GM19324 (cell line): Measurements from ENCODE around the gene TPPP2.

ENCODE experiments used
- ATAC-seq: cut with Tn5 transposase; IDR thresholded peaks from one replicate; pipeline ENCODE4 v1.9.1; 2021; ENCODE audit warnings: mild to moderate bottlenecking, moderate library complexity; ENCODE audit not compliant: unreplicated experiment, low FRiP score

The TPPP2 gene

DNA sequence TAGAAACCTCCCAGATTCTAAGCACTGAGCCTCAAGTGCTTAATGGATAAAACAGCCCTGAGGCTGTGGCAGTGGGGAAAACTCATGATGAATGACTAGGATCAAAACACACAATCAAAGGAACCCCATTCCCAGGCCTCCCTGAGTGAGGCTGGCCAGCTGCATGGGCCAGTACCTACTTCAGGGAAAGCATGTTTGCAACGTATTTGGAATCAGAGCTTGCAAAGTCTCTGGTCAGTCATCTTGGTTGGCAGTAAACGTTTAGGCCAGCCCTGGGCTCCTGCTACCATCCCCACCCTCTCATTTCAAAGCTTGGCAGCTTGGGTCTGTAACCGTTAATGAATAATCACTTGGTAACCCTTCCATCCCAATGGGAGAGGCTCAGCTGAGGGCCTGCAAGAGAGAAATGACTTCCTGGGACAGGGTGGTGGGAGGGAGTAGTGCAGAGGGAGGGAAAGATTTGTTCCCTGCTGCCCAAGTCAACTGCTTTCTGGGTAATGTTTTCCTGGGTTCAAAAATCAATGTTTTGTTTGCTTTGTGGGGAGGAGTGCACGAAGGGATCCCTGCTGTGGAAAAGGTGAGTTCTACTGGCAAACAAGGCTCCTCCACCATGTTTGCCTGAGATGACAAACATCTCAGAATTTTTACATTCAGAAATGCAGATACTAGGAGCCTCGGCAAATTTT lies 25.6 kb downstream of the TPPP2 start:
- no peak for ATAC-seq

DNA sequence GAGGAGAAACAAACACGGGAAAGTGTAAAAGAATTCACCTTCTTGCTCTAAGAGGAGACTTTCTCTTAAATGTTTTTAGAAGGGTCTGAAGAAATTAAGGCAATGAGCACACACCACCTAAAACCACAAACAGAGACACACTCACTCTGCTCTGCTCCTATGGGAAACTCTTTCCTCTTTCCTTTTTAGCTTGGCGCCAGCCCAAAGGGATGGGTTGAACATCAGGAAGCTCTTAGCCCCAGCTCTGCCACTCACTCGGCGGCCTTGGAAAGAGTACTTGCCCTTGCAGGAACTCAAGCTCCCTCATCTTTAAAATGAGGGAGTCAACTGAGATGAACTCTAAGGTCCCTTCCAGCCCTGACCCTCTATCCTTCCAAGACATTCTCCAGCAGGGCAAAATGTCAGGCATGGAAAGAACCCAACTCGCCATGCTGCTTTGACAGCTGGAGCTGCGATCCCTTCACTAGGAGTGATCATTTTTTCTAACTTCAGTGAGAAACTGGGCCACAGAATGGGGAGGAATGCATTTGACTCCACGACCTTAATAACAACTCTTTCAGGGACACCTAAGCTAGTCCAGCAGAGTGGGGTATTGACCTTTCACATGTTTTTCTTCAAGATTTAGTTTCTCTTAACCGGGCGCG lies 26.6 kb downstream of the TPPP2 start:
- ATAC-seq: no peak

DNA sequence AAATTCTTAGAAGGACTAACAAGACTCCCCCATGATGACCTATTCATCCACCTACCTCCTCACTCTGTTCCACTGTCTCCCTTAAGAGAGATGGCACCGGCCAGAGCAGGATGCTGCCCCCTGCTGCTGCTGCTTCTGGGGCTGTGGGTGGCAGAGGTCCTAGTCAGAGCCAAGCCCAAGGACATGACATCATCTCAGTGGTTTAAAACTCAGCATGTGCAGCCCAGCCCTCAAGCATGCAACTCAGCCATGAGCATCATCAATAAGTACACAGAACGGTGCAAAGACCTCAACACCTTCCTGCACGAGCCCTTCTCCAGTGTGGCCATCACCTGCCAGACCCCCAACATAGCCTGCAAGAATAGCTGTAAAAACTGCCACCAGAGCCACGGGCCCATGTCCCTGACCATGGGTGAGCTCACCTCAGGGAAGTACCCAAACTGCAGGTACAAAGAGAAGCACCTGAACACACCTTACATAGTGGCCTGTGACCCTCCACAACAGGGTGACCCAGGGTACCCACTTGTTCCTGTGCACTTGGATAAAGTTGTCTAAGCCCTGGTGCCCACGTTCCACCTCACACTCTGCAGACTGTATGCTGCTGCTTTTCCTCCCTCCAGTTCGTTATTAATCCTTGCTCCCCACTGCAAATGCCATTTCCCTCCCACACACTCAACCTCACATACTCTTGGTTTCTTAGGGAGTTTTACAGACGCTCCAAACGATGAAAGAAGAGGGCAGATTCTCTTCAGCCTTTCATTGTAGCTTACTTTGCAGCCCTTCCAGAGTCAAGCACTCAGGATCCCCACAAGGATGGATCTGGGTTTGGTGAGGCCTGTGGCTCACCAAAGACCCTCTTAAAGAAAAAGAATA lies 28.0 kb downstream of the TPPP2 start, which contains the start of gene RNASE8:
Gene RNASE8 (plus strand): TSS at position 20 of the 873 bp plus-strand sequence. CDS start 71 bp downstream, at position 91.
- ATAC-seq: no peak

DNA sequence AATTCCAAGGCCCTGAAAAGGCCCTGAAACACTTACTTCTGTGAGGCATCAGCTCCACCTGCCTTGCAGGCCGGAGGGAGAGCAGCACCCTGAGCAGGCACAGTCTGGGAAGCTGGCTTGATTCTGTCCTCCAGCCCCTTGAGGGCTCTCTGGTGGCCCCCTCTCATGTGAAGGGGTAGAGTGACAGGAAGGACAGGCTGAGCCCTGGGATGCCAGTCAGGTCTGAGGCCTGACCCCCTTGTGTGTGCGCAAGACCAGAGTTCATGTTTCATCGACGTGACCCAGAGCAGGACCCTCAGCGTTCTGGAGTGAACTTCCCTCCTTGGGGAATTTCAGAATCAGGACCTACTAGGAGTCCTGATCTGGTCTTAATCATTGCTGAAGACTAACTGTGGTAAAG lies 28.9 kb downstream of the TPPP2 start:
- no peak for ATAC-seq

DNA sequence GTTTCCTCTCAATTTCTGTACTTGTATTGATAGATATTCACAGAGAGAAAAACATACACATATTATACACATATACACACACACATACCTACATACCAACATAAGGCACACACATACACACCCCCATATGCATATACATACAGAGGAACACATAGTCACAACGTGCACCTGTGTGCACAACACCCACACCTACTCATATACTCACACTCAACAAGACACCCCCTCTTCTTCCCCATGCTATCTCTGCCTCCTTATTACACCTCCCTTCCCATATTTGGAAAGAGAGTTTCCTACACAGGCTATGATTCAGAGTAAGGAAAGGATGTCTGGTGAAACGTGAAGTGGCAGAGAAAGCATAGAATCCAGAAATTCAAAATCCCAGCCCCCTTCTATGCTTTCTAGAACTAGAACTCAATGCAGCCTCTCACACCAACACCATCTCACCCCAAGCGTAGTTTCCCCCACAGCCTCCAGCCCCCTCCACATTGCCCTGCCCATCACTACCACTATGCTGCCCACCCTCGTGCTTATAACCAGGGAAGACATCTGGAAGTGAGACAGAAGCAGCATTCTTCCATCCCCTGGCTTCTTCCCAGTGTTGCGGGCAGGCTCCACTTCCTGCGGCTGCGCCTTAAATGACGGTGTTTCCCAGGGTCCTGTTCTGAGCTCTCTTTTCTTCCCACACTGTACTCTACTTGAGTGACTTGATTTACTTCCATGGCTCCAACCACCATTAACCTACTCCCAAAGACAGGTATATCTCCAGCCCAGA lies 30.0 kb downstream of the TPPP2 start:
- no peak for ATAC-seq

DNA sequence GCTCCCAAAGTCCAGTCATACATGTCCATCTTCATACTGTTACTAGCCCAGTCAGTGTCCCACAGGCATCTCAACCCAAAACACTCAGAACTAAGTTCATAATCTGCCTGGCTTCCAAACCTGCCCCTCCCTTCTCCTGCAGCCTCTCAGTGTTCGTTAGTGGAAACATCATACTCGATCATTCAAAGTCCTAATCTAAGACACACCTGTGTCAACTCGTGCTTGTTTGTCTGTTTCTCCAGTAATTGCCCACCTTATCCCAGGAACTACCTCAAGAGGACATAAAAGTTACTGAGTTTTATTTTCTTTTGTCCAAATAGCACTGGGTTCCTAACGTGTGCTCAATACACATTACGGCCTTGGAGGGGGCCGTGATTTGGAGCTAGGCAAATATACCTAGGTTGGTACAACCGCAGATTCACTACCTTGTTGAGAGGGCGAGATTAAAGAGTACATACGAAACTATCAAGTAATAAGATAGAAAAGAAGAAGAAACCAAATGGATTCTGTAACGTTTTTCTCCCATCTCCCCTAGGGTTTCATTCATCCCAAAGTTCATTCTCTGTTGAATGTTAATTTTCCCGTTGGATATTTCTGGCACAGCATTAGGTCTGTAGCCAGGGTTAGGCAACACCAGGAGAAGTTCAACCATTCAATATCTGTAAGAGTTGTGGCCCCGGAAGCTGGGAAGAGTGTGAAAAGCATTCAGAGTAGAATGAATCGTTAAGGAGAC lies 30.8 kb downstream of the TPPP2 start:
- ATAC-seq: no peak

DNA sequence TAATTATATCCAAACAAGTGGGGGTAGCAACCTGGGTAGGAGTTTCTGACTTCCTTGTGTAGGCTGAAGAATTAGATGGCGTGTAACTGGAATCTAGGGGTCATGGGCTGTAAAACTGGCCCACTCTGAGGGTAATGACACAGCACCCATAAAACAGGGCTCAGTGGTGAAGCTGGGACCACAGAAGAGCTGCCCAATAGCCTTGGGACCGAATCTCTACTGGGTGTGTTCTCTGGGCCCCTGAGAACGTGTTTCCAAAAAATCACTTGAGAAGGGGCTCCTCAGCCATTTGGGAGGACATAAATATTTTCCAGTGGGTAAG lies 31.3 kb downstream of the TPPP2 start:
- ATAC-seq: no peak

DNA sequence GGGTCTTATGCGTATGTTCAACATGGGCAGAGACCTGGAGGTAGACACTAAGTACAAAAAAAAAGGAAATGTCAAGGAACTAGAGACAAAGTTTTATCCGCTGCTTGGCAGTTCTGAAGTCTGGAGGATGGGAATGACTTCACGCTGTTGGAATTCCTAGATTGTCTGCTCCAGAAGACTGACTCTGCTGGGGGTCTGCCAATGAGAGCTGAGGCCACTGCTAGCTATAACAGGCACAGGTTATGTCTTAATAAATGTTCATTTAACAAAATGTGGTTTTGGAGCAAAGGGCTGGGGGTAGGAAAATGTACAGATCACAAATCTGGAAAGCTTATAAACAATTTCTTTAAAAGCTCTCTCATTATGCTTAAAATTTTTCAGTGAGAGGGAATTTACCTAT lies 33.5 kb downstream of the TPPP2 start:
- no peak for ATAC-seq

DNA sequence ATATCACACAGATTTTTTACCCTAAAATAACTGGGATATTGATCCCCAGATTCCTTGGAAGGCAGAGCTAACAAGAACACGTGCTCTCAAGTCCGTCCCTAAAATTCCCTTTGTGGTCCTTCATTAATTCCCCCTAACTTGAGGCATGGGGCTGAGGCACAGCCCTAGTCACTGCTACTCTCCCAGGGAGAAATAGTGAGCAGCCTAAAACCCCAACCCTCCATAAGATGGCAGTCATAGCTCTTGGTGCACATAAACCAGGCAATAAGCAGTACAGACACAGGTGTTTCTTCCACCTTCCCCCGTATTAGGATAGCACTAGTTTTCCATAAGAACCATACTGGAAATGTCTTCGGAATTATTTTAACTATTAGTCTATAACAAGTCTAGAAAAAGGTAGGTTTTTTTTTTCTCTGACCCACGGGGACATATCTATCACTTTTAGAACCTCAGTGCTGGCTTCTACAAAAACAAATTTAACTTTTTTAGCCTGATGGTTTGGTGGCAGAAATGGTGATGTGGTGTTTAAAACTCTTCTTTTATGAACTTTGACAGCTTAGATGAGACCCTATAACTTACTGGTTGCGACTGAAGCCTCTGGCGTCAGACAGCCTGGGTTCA lies 37.0 kb downstream of the TPPP2 start:
- no peak for ATAC-seq

DNA sequence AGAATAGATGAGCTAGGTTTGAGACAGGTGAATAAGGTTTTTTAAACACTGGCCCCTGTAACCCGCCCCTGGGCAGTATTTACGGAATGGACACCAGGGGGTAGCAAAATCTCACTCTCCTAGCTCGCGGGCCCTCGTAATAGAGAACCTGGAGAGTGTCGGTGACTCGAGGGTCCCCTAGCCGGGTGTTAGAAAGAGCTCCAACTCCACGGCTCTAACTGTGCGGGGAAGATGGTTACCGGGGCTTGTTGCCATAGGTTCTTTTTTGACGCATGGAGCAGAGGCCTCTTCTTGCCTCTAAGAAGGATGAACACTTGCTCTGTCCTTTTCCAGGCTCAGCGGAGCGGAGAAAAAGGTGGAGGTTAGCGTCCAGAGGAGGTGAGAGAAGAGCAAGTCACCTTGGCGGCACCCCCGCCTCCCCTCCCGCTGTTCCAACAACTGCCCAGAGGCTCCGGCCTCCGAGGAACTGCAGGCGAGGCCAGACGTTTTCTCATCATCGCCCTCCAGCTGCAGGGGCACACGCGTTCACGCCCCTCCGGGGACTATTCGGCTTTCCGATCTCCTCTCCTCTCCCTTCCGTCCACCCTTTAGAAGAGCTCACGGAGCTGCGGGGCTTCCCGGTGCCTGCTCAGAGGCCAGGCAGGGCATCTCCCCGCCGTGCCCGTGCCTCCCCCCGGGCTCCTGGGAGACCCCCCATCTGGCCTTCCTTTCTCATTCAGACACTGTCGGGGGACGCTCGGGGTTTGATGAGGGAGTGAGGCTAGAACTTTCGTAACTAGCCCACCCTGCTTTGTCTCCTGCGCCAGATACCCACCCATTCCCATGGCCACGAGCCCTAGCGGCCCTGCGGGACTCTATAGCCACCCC lies 38.7 kb downstream of the TPPP2 start:
- no peak for ATAC-seq

DNA sequence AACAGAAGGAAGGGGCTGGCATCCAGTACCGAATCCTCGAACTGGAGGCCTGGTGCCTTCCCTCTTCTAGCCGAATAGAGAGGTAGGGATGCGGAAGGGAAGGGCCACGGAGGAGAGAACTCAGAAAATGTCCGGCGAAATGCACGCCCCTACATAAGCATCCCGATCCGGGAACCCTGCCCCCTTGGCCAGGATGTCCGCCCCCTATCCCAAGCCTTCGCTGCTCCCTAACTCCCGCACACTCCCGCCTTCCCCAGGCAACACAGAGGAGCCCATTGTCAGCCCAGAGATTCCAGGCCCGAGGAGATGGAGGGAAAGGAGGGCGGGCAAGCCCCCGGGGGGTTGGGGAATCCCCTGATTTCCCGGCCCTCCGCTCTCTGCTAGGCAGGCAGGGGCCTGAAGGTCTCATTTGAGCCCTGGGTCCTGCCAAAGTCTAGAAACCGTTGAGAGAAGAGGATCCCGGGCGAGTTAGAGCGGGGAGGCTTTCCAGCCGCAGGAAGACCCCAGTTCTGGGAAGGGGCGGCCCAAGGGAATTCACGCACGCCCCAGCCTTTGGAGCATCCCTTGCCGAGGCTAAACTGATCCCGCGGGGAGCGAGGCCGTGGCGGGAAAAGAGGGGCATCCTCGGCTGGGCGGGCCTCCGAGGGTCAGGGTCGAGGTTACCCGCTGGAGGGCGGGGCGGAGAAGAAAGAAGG lies 39.5 kb downstream of the TPPP2 start:
- ATAC-seq: no peak

DNA sequence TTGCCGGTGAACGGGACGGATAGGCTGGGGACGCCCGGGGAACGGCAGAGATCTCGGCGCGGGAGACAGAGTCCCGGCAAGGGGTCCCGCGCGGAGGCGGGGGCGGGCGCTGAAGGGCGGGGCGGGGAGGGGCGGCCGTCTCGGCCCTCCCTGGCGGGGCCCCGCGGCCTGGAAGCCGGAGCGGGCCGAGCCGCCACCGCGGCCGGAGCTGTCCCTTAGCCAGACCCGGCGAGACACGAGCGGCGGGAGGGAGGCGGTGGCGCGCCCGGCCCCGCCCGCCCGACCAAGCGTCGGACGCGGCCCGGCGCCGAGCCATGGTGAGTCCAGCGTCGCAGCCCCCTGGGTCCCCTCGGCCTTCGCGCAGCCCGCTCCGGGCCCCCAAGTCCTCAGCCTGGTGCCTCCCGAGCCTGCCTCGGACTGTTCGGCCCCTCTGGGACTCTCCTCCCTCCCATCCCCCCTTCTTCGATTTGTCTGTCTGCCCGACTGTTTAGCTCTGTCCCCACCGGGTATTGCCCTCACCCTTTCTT lies 40.1 kb downstream of the TPPP2 start, which contains the start of gene ARHGEF40:
Gene ARHGEF40 (plus strand): TSS at position 222 of the 527 bp plus-strand sequence. CDS start 93 bp downstream, at position 315.
- ATAC-seq: peak; percentile 33

DNA sequence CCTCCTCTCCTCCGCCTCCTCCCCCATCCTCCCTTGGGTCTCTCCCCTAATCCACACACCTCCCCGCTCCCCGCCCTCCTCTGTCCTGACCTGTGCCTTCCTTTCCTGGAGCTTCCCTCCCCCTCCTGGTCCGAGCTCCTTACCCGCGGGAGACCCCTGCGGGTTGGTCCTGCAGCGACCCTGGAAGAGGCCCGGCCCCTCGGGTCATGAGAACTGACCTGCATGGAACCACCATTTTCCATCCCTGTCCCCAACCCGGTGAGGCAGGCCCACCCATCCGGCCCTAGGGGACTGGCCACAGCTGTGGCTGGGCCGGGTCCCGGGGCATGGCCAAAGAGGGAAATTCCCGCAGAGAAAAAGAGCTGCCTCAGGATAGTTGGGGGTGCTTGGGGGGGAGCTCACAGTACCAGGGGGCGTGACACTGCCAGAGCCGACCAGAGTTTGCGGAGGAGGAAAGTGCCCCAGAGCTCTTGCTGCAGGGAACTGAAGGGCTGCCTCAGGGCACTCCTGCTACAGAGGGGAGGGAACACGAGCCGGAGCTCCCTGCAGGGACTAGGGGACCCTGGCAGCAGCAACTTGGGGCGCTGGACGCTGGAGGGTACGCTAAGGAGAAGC lies 40.7 kb downstream of the TPPP2 start:
- no peak for ATAC-seq

DNA sequence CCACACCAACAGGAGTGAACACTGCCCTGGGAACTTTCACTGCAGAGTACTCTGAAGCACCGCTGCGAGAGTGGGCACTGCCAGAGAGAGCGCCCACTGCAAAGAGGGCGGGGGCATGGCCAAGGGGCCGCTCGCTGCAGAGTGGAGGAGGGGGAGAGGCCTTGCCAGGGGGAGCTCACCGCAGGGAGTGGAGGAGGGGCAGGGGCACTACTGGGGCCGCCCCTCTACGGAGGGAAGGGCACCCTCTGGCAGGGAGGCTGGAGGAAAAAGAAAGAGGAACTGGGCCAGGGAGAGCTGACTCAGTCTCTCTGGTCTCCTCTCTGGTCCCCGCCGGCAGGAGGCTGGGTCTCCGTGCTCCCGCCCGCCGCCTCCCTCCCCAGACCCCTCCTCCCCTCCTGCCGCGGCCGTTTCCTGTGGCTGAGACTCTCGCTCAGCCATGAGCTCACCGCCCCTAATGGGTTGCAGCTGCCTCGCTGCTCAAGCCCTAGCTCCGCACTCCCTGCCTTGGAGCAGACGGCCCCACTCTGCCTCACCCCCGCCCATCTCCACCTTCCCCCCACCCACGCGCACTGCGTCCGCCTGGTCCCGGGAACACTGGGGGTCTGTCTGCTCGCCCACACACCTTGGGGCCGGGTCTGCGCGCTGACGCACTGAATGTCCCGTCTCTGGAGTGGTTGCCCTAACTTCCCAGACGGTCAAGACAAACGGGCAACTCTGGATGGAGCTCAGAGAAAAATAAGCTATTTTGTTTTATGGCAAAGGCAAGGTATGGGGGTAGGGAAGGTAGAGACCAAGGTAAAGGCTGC lies 41.4 kb downstream of the TPPP2 start:
- peak; percentile 72 for ATAC-seq

DNA sequence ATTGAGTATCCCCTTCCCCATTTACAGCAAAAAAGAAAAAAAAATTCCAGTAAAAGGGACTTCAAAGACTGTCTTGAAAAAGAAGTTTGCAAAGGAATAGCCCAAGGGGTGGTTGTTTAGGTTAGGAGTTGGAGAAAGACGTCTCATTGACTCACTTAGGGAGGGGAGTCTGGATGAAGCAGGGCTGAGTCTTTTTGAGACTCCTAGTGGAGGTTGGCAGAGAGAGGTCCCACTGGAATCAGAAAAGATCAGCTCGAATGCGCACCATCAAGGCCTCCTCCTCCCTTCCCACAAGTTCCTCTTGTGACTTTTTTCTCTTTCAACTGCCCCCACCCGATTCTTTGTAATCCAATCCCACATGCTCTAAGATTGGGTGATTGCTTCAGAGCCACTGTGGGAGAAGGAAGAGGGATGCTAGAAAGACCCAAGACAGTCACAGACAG lies 42.0 kb downstream of the TPPP2 start:
- ATAC-seq: no peak

DNA sequence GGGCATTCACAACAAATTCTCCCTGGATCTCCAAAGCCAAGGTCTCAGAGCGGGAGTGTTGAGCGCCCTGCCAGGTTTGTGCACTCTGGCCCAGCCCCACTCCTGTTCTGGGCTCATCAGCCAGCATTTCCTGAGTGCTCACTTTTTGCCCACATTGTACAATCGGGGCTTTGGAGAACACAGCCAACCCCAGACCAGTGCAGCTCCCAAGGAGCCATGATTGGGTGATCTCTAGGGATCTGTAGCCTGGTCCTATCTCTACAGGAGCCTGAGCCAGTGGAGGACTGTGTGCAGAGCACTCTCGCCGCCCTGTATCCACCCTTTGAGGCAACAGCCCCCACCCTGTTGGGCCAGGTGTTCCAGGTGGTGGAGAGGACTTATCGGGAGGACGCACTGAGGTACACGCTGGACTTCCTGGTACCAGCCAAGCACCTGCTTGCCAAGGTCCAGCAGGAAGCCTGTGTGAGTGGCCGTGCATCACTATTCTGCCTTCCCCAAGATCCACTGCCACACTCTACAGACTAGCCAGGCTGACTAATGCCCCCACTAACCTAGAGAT lies 42.8 kb downstream of the TPPP2 start:
- ATAC-seq: no peak
